GM21423 (cell line): ENCODE results near the gene KLHL7.
"Not testable (repeated sequence)": the region's sequence is repeated elsewhere in the genome, so short reads cannot be mapped to it uniquely, and the experiment has no call there.

Experiments
- ATAC-seq: cut with Tn5 transposase; IDR thresholded peaks from one replicate; pipeline ENCODE4 v1.9.1; 2021; ENCODE audit warnings: mild to moderate bottlenecking, moderate library complexity; ENCODE audit not compliant: unreplicated experiment

Gene KLHL7

GRCh38 chr7:23168111-23168885 is 62.7 kb downstream of the KLHL7 start:
- no peak for ATAC-seq

- no peak for ATAC-seq
Measured at GRCh38 chr7:23175938-23176337, 70.4 kb downstream of the KLHL7 start.

- ATAC-seq, result peak; percentile 95
Measured at GRCh38 chr7:23181684-23182553, 76.3 kb downstream of the KLHL7 start, which contains the start of gene NUP42. Gene NUP42, plus strand, starts transcription at chr7:23182048. Its CDS starts 38 bp downstream, at chr7:23182086.

- ATAC-seq, result no peak
Measured at GRCh38 chr7:23183279-23184012, 77.9 kb downstream of the KLHL7 start.

- no peak for ATAC-seq
Measured at GRCh38 chr7:23184291-23184690, 78.7 kb downstream of the KLHL7 start.

- no peak for ATAC-seq
Measured at GRCh38 chr7:23184709-23185359, 79.2 kb downstream of the KLHL7 start.

- ATAC-seq, result no peak
Measured at GRCh38 chr7:23185980-23186379, 80.4 kb downstream of the KLHL7 start.

GRCh38 chr7:23191022-23191421 is 85.4 kb downstream of the KLHL7 start:
- no peak for ATAC-seq

GRCh38 chr7:23193650-23194227 is 88.2 kb downstream of the KLHL7 start:
- not testable (repeated sequence) for ATAC-seq

GRCh38 chr7:23196306-23196705 is 90.7 kb downstream of the KLHL7 start:
- no peak for ATAC-seq

- ATAC-seq, result not testable (repeated sequence)
Measured at GRCh38 chr7:23197745-23198144, 92.2 kb downstream of the KLHL7 start.

- ATAC-seq, result no peak
Measured at GRCh38 chr7:23200331-23200730, 94.7 kb downstream of the KLHL7 start.

GRCh38 chr7:23204241-23204640 is 98.7 kb downstream of the KLHL7 start:
- no peak for ATAC-seq

- ATAC-seq, result no peak
Measured at GRCh38 chr7:23205577-23205908, 100.0 kb downstream of the KLHL7 start.

- no peak for ATAC-seq
Measured at GRCh38 chr7:23205909-23206767, 100.6 kb downstream of the KLHL7 start.

- no peak for ATAC-seq
Measured at GRCh38 chr7:23207021-23207420, 101.4 kb downstream of the KLHL7 start.

- ATAC-seq, result no peak
Measured at GRCh38 chr7:23207884-23208283, 102.3 kb downstream of the KLHL7 start.

- ATAC-seq, result no peak
Measured at GRCh38 chr7:23208316-23208715, 102.7 kb downstream of the KLHL7 start.

GRCh38 chr7:23210506-23210905 is 104.9 kb downstream of the KLHL7 start:
- ATAC-seq, result no peak

- ATAC-seq, result no peak
Measured at GRCh38 chr7:23211589-23211988, 106.0 kb downstream of the KLHL7 start.
